ENCODE measurements around the gene SVEP1.
"Not testable (repeated sequence)": the region's sequence is repeated elsewhere in the genome, so short reads cannot be mapped to it uniquely, and the experiment has no call there.

The SVEP1 gene

DNA sequence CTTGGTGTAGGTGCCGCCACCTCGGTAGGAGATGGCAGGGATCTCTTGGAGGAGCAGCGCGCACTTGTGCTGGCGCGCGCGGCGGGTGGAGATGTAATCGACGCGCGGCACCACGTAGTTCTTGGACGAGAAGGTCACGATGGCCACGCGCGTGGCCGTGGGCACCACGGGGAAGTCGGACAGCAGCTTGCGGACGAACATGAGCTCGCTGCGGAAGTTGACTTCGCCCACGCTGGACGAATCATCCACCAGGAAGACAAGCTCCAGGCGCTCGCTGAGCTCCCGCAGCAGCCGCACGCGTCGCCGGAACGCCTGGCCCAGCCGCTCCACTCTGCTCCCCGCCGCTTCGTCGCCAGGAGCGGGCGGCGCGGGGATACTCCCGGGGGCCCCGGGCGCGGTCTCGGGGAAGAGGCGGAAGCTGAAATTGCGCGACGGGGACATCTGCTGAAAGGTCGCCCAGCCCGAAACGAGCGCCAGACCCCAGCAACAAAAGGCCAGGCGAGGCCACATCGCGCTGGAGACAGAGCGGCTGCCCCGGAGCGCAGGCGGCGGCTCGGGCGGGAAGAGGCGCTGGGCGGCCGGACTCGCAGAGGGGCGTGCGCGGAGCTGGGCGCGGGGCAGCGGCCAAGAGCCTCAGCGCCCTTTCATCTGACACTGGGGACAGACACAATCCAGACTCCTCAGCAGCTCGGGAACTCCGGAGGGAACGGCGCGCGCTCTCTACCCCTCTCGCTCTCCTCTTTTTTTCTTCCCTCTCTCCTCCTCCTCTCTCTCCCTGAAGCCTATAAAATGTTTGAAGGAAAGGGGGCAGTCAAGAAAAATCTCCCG lies at the start of gene SVEP1:
Gene SVEP1 (minus strand): TSS at position 708 of the 828 bp plus-strand sequence. CDS start 198 bp downstream, at position 510.
- FAIRE-seq: no peak

DNA sequence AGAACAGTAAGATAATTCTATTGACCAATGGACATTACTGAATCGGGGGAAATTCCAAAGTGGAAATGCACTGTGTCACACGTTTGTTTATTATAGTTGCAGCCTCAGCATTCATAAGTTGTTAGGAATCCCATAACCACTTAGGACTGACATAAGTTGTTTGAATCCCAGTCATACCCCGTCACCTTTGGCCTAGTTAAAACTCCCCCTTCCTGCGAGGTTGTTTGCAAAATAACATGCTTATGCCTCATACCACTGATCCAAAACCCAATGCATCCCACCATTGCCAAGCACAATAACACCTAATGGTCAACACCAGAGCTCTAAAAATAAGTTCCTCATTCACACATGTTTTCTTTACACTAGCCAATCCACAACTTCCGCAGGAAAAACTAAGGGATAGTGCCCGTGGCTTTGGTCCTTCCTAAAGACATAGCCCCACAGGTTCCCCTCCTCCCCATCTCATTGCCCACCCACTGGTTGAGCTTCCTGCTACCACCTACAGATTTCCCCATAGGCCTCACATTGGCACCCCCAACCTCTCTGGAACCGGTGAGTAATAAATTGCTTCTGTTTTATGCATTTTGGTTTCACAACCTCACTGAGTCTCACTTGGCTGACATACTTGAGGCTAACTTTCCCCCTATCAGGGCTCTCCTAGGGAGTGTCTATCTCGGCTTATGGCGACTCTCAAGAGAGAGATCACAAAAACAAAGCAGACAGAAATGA lies 46.7 kb upstream of the SVEP1 start:
- no peak for FAIRE-seq

DNA sequence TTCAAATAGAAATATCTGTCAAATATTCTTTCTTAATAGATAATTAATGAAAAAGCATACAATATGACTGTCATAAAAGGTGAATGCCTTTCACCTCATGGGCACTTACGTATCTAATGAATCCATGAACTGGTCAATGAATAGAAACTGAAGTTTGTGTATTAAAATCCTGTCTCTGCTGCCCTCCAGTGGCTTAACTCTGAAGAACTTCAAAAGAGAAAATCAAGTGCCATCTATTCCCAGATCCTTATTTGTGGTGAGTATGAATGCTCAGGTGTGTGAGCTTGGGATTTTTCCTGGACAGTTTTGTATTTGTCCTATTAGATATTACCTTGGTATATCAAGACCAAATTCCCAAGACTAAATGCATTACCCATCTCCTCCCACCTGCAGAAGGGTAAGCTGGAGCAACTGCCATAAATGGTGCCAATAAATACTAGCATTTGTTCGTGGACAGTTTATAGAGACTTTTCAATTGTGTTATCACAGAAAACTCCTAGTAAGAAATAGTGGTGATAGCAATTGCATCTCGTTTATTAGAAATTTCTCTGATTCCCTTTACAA lies 44.0 kb upstream of the SVEP1 start:
- FAIRE-seq: peak; percentile 92

DNA sequence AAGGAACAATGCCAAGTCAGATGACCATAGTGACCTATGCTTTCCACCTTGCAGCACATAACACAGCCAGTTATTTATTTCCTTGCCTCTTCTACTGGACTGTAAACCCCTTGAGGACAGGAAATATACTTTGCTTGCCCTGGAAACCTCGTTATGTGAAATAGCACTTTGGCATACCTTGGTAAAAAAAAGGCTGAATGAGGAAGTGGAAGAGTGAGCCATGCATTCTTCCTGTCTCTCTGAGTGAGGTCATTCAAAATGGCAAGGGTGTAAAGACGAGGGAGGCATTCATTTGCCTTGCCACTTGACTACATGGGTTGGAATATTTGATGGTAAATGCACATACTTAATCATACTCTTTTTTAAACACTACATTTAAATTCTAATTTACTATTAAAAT lies 42.8 kb upstream of the SVEP1 start:
- FAIRE-seq: no peak

DNA sequence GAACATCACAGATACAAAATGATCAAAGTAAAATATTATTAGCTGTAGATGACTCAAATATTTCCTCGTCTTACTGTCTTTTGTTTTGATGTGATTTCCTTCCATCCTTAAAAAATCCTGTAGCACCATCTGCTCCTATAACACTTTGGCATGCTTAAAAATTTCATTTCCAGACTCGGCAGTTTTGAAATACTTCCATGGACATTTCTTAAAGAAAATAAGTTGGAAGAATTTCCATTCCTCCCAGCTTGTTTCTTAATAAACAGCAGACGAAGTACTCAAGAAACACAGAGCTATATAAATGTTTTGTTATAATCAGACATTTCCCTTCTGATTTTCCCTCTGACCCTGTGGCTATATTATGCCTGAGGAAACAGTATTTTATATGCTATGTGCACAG lies 41.2 kb upstream of the SVEP1 start:
- no peak for FAIRE-seq

DNA sequence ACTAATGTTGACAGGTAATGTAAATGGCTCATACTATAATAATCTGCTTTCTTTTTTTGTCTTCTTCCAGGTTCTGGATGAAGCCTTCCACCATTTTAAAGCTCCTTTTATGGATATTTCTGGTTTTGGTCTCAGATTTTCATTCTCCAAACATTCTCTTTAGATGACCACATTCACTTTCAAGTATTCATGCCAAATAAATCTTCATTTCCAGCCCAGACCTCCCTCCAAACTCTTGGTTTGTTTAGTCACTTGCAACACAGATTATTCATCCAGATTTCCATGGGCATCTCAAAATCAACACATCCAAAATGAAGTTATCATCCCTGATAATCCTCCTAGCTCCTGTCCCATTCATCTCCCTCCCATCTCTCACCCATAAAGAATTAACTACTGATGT lies 40.3 kb upstream of the SVEP1 start:
- no peak for FAIRE-seq

DNA sequence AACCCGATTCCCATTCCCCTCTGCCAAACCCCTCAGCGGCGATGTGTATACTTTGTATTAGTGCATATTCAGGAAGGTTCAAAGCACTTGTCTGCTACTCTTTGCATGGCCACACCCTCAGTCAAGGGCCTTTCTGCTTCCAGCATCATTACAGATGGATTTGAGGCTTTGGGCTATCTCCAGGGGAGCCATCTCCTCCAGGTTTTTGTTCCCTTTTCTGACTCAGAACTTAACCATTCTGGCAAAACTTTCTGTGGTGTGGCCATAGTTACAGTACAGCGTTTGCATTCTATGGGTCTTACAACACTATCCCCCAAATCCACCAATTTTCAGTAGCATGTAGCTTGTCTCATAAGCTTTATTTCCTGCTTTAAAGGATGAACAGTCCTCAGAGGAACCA lies 36.0 kb upstream of the SVEP1 start:
- FAIRE-seq: no peak

DNA sequence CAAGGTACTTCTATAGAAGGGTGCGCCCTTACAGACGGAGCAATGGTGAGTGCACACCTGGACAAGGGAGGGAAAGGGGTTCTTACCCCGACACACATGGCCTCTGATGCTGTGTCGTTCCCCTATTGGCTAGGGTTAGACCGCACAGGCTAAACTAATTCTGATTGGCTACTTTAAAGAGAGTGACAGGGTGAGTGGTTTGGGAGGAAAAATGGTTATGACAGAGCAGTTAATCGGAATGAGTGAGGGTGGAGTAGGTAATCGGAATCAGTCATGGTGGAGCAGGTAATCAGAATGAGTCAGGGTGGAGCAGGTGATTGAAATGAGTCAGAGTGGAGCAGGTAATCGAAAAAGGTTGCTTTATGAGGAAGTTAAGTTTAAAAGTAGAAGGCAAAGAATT lies 35.0 kb upstream of the SVEP1 start:
- not testable (repeated sequence) for FAIRE-seq

DNA sequence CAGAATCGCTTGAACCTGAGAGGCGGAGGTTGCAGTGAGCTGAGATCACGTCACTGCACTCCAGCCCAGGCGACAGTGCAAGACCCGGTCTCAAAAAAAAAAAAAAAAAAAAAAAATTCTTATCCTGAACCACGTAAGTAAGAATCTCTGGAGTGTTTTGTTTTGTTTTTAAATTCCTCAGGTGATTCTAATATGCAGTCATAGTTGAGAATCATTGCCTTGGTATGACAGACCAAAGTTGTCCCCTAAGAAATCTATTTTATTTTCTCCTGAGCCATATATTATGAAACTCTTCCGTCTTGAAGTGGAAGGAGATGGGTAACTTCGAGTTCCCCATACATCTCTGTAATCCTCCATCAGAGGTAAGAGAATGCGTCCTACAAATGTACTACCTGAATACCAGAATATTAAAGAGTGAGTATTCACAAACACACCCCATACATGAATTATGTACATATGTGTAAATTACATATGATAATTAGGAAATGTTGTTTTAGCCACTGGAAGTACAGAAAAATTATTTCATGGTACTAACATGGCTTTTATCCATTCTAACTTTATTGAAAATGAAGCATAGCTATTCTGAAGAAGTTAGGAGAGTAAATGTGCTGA lies 26.7 kb upstream of the SVEP1 start:
- no peak for FAIRE-seq

DNA sequence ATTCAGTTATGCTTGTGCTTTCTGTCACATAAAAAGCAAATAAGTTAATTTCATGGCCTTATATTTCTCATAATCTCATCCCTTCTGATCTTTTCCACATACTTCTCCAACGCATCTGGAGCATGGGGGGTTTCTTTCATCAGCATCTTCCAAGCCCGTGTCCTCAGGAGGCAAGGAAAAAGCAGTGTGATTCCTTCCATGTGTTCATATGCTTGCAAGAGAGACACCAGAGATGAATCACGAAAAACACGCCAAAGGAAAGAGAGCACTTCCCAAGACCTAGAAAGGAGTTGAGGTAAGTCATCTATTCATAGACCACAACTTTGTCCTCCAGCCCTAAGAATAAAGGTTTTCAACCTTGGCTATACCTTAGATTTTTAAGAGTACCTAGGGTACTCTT lies 26.0 kb upstream of the SVEP1 start:
- no peak for FAIRE-seq

DNA sequence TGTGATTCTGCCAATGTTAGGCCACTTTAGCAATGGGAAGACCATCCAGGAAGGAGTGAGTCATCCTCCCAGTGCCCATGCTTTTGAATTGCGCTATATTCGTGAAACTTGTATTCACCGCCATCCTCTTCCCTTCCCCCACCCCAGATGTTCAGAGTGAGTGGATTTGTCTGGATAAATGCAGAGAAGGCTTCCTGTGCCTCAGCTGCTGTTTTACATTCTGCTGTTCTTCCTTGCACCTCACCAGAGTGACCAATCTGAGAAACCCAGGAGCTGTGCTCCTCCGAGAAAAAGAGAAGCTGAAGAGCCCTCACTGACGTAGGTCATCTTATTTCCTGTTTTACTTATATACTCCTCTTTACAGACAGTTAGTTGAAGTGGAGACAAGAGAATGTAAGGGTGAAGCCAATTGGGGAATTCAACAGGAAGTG lies 24.6 kb upstream of the SVEP1 start:
- FAIRE-seq: no peak

DNA sequence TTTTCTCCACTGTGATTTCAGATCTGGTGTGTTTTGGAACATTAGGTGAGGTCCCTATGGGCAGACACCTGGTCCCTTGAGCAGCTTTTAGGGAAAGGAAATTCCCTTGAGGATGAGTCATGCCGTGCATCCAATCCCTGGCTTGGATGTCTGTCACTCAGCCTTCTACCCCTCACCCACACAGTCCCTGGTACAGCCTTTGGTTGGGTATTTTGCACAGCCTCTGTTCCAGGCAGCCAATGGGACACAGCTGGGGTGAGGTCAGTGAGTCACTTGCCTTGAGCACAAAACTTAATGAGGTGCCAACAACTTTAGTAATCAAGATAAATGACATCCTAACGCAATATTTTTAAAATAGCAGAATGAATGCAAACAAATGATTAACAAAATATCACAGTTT lies 22.7 kb upstream of the SVEP1 start:
- no peak for FAIRE-seq

DNA sequence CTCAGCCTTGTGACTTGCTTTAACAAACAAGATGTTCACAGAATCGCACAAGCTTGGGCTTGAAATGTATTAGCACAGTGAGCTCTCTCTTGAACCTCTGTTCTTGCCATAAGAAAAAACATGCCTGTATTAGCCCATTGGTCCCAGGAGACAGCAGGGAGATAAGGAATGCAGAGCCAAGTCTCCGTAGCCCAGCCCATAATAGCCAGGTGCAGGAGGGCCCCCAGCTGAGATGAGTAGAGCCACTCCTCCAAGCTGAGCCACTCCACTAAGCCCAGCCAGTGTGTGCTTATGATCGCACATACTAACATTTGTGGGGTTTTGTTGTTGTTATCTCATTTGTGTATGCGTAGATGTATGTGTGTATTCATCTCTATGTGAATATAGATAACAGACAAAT lies 21.6 kb upstream of the SVEP1 start:
- no peak for FAIRE-seq

DNA sequence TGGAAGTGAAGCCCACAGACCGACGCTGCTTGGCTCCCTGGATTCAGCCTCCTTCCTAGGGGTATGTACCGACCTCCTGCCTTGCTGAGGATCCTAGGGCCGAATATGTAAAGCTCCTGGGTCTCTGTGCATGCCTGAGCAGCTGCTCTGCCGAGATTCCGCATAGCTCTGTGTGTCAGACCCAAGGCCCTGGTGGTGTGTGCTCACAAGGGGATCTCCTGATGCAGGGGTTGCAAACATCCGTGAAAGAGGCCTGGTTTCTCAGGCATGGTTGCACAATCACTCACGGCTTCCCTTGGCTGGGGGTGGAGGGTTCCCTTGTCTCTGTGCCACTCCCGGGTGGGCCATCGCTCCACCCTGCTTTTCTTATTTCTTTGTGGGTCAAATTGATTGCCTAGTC lies 19.9 kb upstream of the SVEP1 start:
- no peak for FAIRE-seq

DNA sequence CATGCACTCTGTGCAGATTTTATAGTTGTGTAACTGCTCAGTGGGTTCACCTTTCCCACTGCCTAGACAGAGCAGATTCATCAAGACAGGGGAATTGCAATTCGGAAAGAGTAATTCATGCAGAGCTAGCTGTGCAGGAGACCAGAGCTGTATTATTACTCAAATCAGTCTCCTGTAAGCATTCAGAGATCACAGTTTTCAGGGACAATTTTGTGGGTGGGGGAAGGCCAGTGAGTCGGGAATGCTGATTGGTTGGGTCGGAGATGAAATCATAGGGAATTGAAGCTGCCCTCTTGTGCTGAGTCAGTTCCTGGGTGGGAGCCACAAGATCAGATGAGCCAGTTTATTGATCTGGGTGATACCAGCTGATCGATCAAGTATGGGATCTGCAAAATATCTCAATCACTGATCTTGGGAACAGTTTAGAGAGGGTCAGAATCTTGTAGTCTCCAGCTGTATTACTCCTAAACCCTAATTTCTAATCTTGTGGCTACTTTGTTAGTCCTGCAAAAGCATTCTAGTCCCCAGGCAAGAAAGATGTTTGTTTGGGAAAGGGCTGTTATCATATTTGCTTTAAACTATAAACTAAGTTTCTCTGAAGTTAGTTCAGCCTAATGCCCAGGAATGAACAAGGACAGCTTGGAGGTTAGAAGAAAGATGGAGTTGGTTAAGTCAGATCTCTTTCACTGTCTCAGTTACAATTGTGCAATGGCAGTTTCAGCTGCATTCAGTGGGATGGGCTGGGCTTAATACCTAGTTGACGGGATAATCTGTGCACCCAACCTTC lies 12.7 kb upstream of the SVEP1 start:
- no peak for FAIRE-seq

DNA sequence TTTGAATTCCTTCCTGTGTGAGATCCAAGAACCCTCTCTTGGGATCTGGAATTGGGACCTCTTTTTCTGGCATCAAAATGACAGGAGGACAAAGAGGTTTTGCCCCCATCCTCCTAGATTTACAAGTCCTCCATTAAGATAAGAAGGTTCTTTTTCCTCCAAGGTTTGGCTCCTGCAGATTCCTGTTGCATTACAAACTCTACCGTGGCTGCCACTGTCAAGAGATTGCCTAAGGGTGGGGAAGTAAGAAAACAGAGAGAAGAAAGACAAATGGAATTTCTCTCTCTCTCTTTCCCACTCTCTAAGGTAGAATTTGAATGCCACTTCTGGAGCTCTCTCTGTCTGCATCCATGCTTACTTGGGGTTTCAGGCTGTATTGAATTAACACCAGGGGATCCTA lies 12.0 kb upstream of the SVEP1 start:
- no peak for FAIRE-seq

DNA sequence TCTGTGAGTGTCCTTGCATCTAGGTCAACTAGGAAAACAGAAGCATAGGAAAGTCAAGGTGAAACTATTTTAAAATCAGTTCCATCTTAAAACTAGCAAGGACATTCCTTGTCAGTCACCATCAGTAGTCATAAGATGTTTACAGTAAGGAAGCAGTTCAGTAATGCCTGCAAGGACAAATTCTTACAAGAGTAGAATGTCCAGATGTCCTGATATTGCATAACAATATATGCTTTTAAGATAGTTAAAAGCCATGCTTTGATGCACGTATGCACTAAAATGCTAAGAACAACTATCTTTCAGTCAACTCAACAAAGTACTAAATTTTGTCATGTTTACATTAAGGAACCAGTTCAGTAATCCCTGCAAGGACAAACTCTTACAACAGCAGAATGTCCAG lies 11.3 kb upstream of the SVEP1 start:
- FAIRE-seq: no peak

DNA sequence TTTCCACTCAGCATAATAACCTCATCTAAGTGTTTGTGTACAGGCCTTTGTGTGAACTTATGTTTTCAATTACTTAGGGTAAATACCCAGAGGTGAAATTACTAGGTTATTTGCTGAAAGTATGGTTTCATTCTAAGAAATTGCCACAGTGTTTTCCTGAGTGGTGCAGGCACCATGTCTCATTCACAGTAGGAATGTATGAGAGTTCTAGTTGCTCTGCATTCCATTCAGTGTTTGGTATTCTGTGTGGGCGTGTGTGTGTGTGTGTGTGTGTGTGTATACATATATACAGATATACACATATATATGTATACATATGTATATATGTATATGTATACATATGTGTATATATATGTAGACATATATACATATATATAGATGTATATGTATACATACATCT lies 8.8 kb upstream of the SVEP1 start:
- FAIRE-seq: no peak

DNA sequence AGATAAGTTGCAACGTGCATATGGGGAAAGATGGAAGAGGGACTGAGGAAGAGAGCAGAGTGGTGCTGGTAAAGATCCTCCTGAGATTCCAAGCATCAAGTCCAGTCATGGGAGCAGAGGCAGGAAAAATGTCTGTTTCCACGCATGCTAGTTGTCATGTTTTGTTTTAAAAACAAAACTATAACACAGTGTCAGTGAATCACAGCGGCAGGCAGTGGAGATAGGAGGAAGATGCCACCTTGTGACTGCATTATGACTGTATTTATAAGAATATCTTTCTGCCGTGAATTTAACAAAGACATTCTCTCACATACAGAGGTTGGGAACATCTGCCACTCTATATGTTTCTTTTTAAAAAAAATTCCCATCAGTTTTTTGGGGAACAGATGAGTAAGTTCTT lies 3.7 kb upstream of the SVEP1 start:
- FAIRE-seq: no peak

DNA sequence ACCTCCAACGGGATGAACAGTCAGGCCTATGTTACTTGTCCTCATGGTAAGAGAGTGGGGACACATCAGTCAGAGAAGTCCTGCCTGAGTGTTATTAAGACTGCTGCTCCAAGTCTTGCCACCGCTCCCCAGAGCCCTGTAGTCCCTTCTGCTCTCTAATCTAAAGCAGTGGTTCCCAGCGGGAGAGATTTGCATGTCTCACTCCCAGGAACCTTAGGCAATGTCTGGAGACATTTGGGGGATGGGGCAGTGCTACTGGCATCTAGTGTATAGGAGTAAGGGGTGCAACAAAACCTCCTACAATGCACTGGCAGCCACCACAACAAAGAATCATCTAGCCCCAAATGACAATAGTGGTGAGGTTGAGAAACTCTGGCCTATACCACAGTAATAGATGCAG lies 2.6 kb upstream of the SVEP1 start:
- no peak for FAIRE-seq

DNA sequence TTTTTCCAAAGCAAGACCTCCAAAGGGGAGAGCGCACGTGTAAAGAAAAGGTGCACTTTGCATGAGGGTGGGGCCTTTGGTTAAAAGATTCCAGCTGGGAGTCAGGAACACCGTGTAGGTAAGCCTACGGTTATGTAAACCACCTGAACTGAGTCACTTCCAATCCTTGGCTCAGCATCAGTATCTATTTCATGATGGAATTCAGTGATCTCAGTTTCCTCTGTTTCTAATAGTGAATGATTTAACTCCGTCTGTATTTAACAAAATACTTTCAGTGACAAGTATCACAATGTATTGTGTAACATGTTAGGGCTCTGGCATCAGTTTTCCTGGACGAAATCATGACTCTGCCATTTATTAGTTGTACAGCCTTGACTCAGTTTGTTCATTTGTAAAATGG lies 1.3 kb upstream of the SVEP1 start:
- no peak for FAIRE-seq

DNA sequence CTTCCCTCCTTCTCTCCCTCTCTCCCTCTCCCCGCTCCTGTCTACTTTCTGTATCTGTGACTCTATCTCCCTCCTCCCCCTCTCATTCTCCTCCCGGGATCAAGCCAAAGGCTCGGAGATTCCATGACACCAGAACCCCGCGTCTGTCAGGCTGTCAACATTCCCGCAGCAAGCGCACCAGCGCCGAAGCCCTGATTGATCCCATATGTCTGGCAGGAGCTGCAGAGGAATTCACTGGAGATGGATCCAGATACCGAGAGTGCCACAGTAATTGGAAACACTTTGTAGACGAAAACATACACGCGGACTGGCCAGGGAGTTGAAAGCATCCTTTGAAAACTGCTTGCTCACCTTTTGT lies 300 bp upstream of the SVEP1 start:
- FAIRE-seq: no peak

DNA sequence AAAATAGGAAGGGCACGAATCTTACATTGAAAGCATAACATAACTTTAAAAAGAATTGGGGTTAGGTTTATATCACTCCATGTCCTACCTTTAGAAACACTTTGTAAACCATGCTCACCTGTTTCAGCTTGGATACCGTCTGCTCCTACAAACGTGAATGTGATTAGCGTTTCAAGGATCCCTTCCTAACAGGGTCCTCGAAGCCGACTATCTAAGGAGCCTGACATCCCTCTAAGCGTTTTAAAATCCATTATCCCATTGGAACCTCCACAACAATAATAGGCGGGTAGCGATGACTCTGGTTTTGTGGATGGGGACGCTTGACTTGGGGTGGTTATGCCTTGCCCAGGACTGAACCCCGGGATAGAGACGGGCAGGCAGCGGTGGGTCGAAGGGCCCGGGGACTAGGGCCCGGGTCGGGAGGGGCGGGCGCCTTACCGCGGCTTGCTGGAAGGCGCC lies 937 bp downstream of the SVEP1 start:
- FAIRE-seq: no peak

Data from G401.6 (cell line).